HEK293T (cell line): Measurements from ENCODE around the gene GRIK4.

Experiments used
- CTCF ChIA-PET: fragments of 350-600 bp; formaldehyde crosslinking; extraction: SDS; loops from one replicate; lab custom pipeline; 2021; ENCODE audit warnings: antibody characterized with exemption, inconsistent platforms; lab: Yijun Ruan, JAX
- POLR2A ChIA-PET: fragments of 350-600 bp; formaldehyde crosslinking; extraction: SDS; loops from one replicate; lab custom pipeline; 2020; ENCODE audit warnings: antibody characterized with exemption, inconsistent platforms; lab: Yijun Ruan, JAX
- DNase-seq: peaks from one replicate; pipeline ENCODE4 v3.0.0; 2012; ENCODE audit warnings: mixed read lengths; ENCODE audit errors: extremely low spot score
- ARNT ChIP-seq: fragments of 450-650 bp; IDR thresholded peaks from 2 replicates; pipeline ENCODE4 v1.6.1; 2017; ENCODE audit warnings: mild to moderate bottlenecking
- BHLHE40 ChIP-seq: fragments of 450-650 bp; IDR thresholded peaks from 2 replicates; pipeline ENCODE4 v1.6.1; 2016; ENCODE audit warnings: mild to moderate bottlenecking, moderate library complexity, borderline replicate concordance
- CTBP1 ChIP-seq: fragments of 450-650 bp; IDR thresholded peaks from 2 replicates; pipeline ENCODE4 v1.6.1; 2016; ENCODE audit warnings: borderline replicate concordance
- ELF4 ChIP-seq: fragments of 450-650 bp; IDR thresholded peaks from 2 replicates; pipeline ENCODE4 v1.6.1; 2017; ENCODE audit warnings: antibody characterized with exemption
- FOXA1 ChIP-seq: fragments of 450-650 bp; IDR thresholded peaks from 2 replicates; pipeline ENCODE4 v1.6.1; 2016; ENCODE audit warnings: mild to moderate bottlenecking
- FOXK2 ChIP-seq: fragments of 450-650 bp; IDR thresholded peaks from 2 replicates; pipeline ENCODE4 v1.6.1; 2016; ENCODE audit warnings: mild to moderate bottlenecking
- FOXM1 ChIP-seq: fragments of 450-650 bp; IDR thresholded peaks from 2 replicates; pipeline ENCODE4 v1.6.1; 2017; ENCODE audit warnings: mild to moderate bottlenecking, borderline replicate concordance
- HDGF ChIP-seq: fragments of 450-650 bp; IDR thresholded peaks from 2 replicates; pipeline ENCODE4 v1.6.1; 2017; ENCODE audit warnings: antibody characterized with exemption, borderline replicate concordance
- L3MBTL2 ChIP-seq: fragments of 450-650 bp; conservative IDR thresholded peaks from 2 replicates; pipeline ENCODE4 v1.6.1; 2016; ENCODE audit warnings: mild to moderate bottlenecking
- LEF1 ChIP-seq: fragments of 450-650 bp; IDR thresholded peaks from 2 replicates; pipeline ENCODE4 v1.6.1; 2017; ENCODE audit warnings: mild to moderate bottlenecking, borderline replicate concordance
- NFRKB ChIP-seq: fragments of 450-650 bp; IDR thresholded peaks from 2 replicates; pipeline ENCODE4 v1.6.1; 2016; ENCODE audit warnings: mild to moderate bottlenecking, moderate library complexity
- SP1 ChIP-seq: fragments of 450-650 bp; IDR thresholded peaks from 2 replicates; pipeline ENCODE4 v1.6.1; 2017
- SUZ12 ChIP-seq: fragments of 450-650 bp; IDR thresholded peaks from 2 replicates; pipeline ENCODE4 v1.6.1; 2016; ENCODE audit warnings: mild to moderate bottlenecking
- TARDBP ChIP-seq: fragments of 450-650 bp; IDR thresholded peaks from 2 replicates; pipeline ENCODE4 v1.6.1; 2016
- ZNF384 ChIP-seq: fragments of 450-650 bp; IDR thresholded peaks from 2 replicates; pipeline ENCODE4 v1.6.1; 2016
- TF ChIP-seq, protein P1 (sequence below): fragments of 450-650 bp; IDR thresholded peaks from 2 replicates; pipeline ENCODE4 v1.6.1; 2016

GRIK4 gene

DNA sequence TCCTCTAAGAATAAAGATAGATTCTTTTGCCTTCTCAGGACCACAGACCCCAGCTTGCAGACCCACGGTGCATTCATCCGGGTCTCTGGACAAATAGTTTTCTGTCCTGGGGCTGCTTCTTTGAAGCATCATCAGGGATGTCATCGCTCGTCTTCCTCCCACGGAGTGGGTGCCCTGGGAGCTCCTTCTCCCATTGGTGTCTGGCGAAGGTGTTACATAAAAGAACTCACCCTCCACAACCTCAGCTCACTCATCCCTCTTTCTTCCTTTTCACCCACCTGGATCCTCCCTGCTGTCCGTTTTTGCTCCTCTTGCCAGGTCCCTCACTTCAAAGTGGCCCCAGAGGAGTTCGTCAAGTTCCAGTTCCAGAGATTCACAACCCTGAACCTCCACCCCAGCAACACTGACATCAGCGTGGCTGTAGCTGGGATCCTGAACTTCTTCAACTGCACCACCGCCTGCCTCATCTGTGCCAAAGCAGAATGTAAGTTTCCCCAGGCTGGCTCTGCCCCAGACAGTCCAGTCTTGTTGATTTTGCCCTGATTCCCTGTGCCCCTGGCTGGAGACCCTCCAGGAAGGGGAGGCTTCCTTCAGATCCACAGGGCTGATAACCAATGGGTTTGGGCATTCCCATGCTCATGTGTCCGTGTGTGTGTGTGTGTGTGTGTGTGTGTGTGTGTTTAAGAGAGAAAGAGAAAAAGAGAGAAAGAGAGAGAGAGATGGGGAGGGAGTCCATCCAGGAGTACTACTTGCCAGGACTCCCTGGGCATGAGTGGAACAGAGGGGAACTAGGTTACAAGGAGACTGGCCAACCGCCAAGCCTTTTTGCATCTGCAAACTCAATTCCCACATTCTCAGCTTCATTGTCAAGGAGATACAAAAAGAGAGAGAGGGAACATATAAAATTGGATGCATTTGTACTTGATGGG is 308.2 kb downstream of the GRIK4 start:
- ChIA-PET CTCF (interaction anchor here (0.6 to 0.9 kb wide), 2 partner anchors 18 to 519 kb away, joined by 3 read pairs; no protein-coding TSS in a partner anchor), POLR2A (no interaction called here)
- DNase-seq = no peak
- no peak for TF ChIP-seq ARNT
- no peak for TF ChIP-seq L3MBTL2
- no peak for TF ChIP-seq SUZ12
- no peak for TF ChIP-seq BHLHE40
- no peak for TF ChIP-seq FOXA1
- TF ChIP-seq CTBP1 = no peak
- no peak for TF ChIP-seq SP1
- no peak for TF ChIP-seq LEF1
- no peak for TF ChIP-seq FOXM1
- TF ChIP-seq FOXK2 = no peak
- no peak for TF ChIP-seq TARDBP
- TF ChIP-seq HDGF = no peak
- no peak for TF ChIP-seq NFRKB

DNA sequence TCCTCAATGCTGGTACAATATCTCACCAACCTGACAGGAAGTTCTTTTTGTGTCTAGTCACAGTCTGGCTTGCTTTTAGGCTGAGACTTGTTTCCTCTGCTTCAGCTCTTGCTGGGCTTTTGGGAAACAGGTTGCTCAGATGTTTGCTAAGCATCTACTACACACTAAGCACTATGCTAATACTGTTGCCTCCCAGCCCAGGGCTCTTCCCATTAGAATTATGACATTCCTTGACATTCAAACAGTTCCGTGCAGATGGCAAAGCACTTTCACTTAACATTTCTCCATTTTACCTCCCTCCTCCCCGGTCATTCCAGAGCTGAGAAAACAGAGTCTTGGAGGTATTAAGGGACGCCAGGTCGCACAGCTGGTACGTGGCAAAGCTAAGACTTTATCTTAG is 311.6 kb downstream of the GRIK4 start:
- ChIA-PET CTCF (interaction anchor here (1.5 kb wide), 1 partner anchor 13 kb away, joined by 3 read pairs; no protein-coding TSS in a partner anchor), POLR2A (no interaction called here)
- no peak for DNase-seq
- TF ChIP-seq FOXA1 (no peak), BHLHE40 (no peak), SUZ12 (no peak), TARDBP (no peak), NFRKB (no peak), HDGF (no peak), CTBP1 (no peak), FOXM1 (no peak), ZNF384 (no peak), SP1 (no peak), L3MBTL2 (no peak), FOXK2 (no peak), ELF4 (no peak)
- TF ChIP-seq, protein P1, sequence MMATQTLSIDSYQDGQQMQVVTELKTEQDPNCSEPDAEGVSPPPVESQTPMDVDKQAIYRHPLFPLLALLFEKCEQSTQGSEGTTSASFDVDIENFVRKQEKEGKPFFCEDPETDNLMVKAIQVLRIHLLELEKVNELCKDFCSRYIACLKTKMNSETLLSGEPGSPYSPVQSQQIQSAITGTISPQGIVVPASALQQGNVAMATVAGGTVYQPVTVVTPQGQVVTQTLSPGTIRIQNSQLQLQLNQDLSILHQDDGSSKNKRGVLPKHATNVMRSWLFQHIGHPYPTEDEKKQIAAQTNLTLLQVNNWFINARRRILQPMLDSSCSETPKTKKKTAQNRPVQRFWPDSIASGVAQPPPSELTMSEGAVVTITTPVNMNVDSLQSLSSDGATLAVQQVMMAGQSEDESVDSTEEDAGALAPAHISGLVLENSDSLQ = no peak

DNA sequence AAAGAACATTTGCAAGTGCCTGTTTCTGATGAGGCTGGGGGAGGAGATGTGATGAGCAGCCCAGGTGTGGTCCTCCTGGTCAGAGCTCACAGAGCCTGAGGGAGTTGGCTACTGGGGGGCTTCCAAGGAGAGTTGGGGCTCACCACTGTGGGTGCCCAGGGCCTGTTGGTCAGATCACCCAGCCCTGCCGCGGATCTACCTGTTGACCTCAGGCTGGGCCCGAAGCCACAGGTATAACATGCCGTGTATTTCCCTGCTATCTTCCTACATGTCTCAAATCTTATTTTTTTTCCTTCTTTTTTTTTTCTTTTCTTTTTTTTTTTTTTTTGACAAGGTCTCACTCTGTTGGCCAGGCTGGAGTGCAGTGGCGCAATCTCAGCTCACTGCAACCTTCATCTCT is 312.7 kb downstream of the GRIK4 start:
- ChIA-PET POLR2A (no interaction called here), CTCF (interaction anchor here (1.5 kb wide), 1 partner anchor 14 kb away, joined by 3 read pairs; no protein-coding TSS in a partner anchor)

DNA sequence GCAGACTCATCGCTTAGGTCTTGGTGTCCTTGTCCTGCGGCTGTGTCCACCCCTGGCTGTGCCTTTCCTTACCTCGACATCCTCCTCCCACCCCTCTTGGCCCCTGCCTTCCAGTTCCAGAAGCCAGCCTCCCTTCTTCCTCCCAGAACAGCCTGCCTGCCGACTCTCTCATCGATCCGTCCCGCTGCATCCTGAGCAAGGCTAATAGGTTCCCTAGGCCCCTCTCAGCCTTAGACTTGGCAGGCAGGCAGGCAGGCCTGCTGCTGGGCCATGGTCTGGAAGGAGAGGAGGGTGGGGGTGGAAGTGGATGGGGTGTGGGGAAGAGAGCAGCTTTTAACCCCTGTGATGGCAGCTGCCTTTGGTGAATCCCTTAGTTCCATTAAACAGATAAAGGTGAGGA is 315.6 kb downstream of the GRIK4 start:
- CTCF ChIA-PET = no interaction called here
- POLR2A ChIA-PET = no interaction called here
- TF ChIP-seq BHLHE40 (no peak), ARNT (no peak), FOXA1 (no peak), ZNF384 (no peak), HDGF (no peak), SUZ12 (no peak), LEF1 (no peak), FOXK2 (no peak)
- TF ChIP-seq, protein P1 = no peak
- no peak for DNase-seq

More for the DNA sequence above, 312.7 kb downstream of the GRIK4 start:
- no peak for DNase-seq
- no peak for TF ChIP-seq ARNT

DNA sequence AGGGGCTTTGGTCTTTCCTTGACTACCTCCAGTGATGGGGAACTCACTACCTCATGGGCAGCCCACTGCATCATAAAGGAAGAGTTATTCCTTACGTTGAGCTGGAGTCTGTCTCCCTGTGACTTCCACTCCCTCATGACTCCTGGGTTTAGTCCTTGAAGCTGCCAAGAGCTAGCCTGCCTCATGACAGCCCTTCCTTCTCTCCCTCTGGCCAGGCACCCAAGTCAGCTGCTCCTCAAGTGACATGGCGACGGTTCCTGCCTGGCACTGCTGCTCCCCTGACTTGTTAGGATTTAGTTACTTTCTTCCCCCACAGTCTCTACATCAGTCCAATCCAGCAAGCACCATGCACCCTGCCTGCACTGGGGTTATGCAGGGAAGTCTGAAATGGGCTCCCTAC is 316.3 kb downstream of the GRIK4 start:
- ChIA-PET POLR2A (no interaction called here), CTCF (no interaction called here)
- TF ChIP-seq ARNT (no peak), HDGF (no peak), FOXM1 (no peak), SUZ12 (no peak), ELF4 (no peak), FOXA1 (no peak)
- TF ChIP-seq, protein P1 = no peak
- no peak for DNase-seq

DNA sequence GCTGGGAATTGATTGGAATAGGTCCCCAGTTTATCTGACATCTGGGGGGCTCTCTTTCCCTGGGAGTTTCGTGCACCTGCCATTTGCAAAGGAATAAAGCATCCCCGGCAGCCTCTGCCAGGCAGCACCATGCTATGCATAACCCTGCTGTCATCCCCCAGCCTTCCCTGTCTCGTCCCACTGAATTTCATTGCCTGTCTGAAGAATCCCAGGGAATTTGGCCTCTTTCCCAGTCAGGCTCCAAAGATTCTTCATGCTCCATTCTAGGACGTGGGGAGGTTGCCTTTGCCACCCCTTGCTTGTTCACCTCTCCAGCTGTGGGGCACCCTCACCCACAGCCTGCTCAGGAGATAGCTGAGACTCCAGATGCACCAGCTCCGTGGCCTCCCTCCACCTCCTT is 317.3 kb downstream of the GRIK4 start:
- ChIA-PET POLR2A (no interaction called here), CTCF (no interaction called here)
- no peak for TF ChIP-seq L3MBTL2
- TF ChIP-seq ELF4 = no peak
- TF ChIP-seq ZNF384 = no peak
- no peak for TF ChIP-seq HDGF
- no peak for TF ChIP-seq FOXK2
- no peak for TF ChIP-seq CTBP1
- no peak for TF ChIP-seq NFRKB
- TF ChIP-seq FOXM1 = no peak
- no peak for TF ChIP-seq SUZ12
- TF ChIP-seq SP1 = no peak
- TF ChIP-seq, protein P1 = no peak
- TF ChIP-seq FOXA1 = no peak
- TF ChIP-seq ARNT = no peak
- TF ChIP-seq LEF1 = no peak
- TF ChIP-seq BHLHE40 = no peak
- no peak for TF ChIP-seq TARDBP
- no peak for DNase-seq
